Astrocyte (in vitro differentiated cells and primary cell): ENCODE measurements around the gene RNF26. TPM values are rescaled to one million over a fixed set of nuclear protein-coding genes. Genes with fewer than 3 reads are reported as not detected.

Source experiments
- DNase-seq: peaks from one replicate; pipeline ENCODE4 v3.0.0-alpha.2; 2010; ENCODE audit warnings: low read depth
- FAIRE-seq: peaks from 2 replicates; lab custom pipeline; 2011; peaks lifted over from hg19 to GRCh38; lab: Jason Lieb, UNC
- H2AFZ ChIP-seq: 2 replicates; pipeline ENCODE4 v1.6.0; 2012; ENCODE audit warnings: low read depth, low read length, inconsistent platforms
- H3K27ac ChIP-seq: 2 replicates; pipeline ENCODE4 v1.5.1; 2011; ENCODE audit warnings: low read depth, low read length, inconsistent platforms
- H3K27me3 ChIP-seq: 2 replicates; pipeline ENCODE4 v1.6.0; 2011; ENCODE audit warnings: low read length, inconsistent platforms; ENCODE audit not compliant: insufficient read depth
- H3K36me3 ChIP-seq: 2 replicates; pipeline ENCODE4 v1.5.1; 2011; ENCODE audit warnings: low read length, inconsistent platforms; ENCODE audit not compliant: insufficient read depth
- H3K4me1 ChIP-seq: 2 replicates; pipeline ENCODE4 v1.5.1; 2011; ENCODE audit warnings: low read length, inconsistent platforms; ENCODE audit not compliant: insufficient read depth
- H3K4me2 ChIP-seq: 2 replicates; pipeline ENCODE4 v1.6.0; 2012; ENCODE audit warnings: low read length, inconsistent platforms
- H3K4me3 ChIP-seq: 2 replicates; pipeline ENCODE4 v1.5.1; 2011; ENCODE audit warnings: low read depth, mild to moderate bottlenecking, low read length, inconsistent platforms; ENCODE audit not compliant: insufficient read depth
- H3K79me2 ChIP-seq: 2 replicates; pipeline ENCODE4 v1.6.0; 2012; ENCODE audit warnings: mild to moderate bottlenecking, low read length, inconsistent platforms; ENCODE audit not compliant: insufficient read depth
- H3K9ac ChIP-seq: 2 replicates; pipeline ENCODE4 v1.6.0; 2012; ENCODE audit warnings: mild to moderate bottlenecking, low read length, inconsistent platforms
- H3K9me3 ChIP-seq: 2 replicates; pipeline ENCODE4 v1.5.1; 2012; ENCODE audit warnings: low read depth, mild to moderate bottlenecking, low read length, inconsistent platforms; ENCODE audit not compliant: insufficient read depth
- H4K20me1 ChIP-seq: 2 replicates; pipeline ENCODE4 v1.6.0; 2012; ENCODE audit warnings: low read length, inconsistent platforms; ENCODE audit not compliant: insufficient read depth
- H3K27ac Mint-ChIP-seq: one replicate; pipeline ENCODE4 v1.8.0; 2021; ENCODE audit warnings: mild to moderate bottlenecking, mixed read lengths; ENCODE audit not compliant: unreplicated experiment
- H3K27me3 Mint-ChIP-seq: one replicate; pipeline ENCODE4 v1.8.0; 2021; ENCODE audit warnings: low read depth, mixed read lengths; ENCODE audit not compliant: unreplicated experiment
- H3K36me3 Mint-ChIP-seq: one replicate; pipeline ENCODE4 v1.8.0; 2021; ENCODE audit warnings: low read depth, mixed read lengths; ENCODE audit not compliant: unreplicated experiment
- H3K4me1 Mint-ChIP-seq: one replicate; pipeline ENCODE4 v1.8.0; 2021; ENCODE audit warnings: low read depth, mixed read lengths; ENCODE audit not compliant: unreplicated experiment
- H3K4me3 Mint-ChIP-seq: one replicate; pipeline ENCODE4 v1.8.0; 2021; ENCODE audit warnings: mild to moderate bottlenecking, moderate library complexity, mixed read lengths; ENCODE audit not compliant: unreplicated experiment
- H3K9me3 Mint-ChIP-seq: one replicate; pipeline ENCODE4 v1.8.0; 2021; ENCODE audit warnings: mild to moderate bottlenecking, mixed read lengths; ENCODE audit not compliant: unreplicated experiment
- CTCF ChIP-seq: IDR thresholded peaks from 2 replicates; pipeline ENCODE4 v1.5.1; 2011; ENCODE audit warnings: low read depth, mild to moderate bottlenecking, inconsistent platforms, low read length, moderate library complexity; ENCODE audit not compliant: insufficient read depth
- EZH2 ChIP-seq: IDR thresholded peaks from 2 replicates; pipeline ENCODE4 v1.6.1; 2012; ENCODE audit warnings: mild to moderate bottlenecking, low read length, inconsistent platforms; ENCODE audit not compliant: insufficient read depth
- total RNA-seq: library from RNA; stranded (reverse); gene quantifications from 2 replicates; pipeline ENCODE4 v1.2.1, GENCODE V29; 2021

The RNF26 gene
- total RNA-seq, 1 donor from 2014 or later, result 31.8 TPM

DNA sequence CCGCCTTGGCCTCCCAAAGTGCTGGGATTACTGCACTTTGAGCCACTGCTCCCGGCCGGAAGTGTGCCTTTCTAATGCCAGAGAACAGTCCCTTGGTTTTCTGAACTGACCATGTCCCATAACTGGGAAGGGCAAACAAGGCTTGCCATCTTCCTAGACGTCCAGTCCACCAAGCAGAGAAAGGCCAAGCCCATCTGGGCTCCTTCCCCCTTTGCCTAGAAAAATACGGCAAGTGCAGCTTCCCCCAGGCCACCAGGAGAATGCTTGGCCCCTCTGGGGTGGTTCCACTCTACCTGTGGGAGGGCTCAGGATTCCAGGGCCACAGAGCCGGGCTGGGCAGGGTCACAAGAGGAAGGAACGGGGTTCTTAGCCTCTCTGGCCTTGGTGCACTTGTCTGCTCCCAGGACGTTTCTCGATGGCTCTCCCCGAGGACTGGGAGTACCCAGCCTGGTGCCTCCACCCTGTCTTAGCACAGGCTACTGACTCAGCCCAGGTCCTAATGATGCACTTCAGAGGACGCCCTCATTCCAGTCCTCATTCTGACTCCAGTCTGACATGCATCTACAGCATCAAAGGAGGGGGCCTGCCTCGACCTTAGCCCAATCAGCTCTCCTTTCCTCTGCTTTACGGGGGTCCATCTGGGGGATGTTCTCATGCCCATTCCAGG is 46.0 kb downstream of the RNF26 start:
- H3K4me1 Mint-ChIP-seq, result peaks cover 11% of the 10 kb centered on the region
- TF ChIP-seq CTCF (no peak), EZH2 (no peak)
- Histone ChIP-seq H3K9ac (no peak overlapping the region), H2AFZ (no peak overlapping the region), H3K9me3 (no peaks in the 10 kb centered on the region), H3K79me2 (no peaks in the 10 kb centered on the region), H3K4me2 (peak overlapping the region; percentile 91), H3K4me1 (peaks cover 26% of the 10 kb centered on the region), H3K36me3 (no peaks in the 10 kb centered on the region), H3K27me3 (peaks cover 9% of the 10 kb centered on the region), H4K20me1 (no peaks in the 10 kb centered on the region), H3K27ac (no peak overlapping the region), H3K4me3 (no peak overlapping the region)
- no peaks in the 10 kb centered on the region for H3K36me3 Mint-ChIP-seq
- H3K9me3 Mint-ChIP-seq, result peaks cover 2% of the 10 kb centered on the region
- no peak for FAIRE-seq
- H3K4me3 Mint-ChIP-seq, result no peak overlapping the region
- no peak for DNase-seq
- peaks cover 5% of the 10 kb centered on the region for H3K27me3 Mint-ChIP-seq
- H3K27ac Mint-ChIP-seq, result no peak overlapping the region

DNA sequence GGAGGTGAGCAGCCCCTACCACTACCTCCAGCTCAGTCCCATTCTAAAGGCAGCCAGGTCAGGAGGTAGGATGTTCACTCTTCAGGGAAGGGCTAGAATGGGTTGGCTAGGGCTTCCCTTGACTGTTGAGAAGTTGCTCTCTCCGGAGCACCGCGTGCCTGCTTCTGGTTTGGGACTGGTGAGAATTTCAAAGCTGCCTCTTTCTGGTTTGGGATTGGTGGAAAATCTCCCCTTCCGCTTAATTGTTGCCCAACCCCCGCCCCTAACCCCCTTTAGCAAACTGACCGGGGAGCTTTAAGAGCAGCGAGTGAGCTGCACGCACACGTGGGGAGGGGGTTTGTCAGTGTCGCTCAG is 46.5 kb downstream of the RNF26 start:
- DNase-seq, result no peak
- Histone ChIP-seq H3K4me1 (peaks cover 21% of the 10 kb centered on the region), H3K9ac (peak overlapping the region; percentile 78), H2AFZ (peak overlapping the region; percentile 87), H3K4me2 (peak overlapping the region; percentile 91), H4K20me1 (no peaks in the 10 kb centered on the region), H3K79me2 (no peaks in the 10 kb centered on the region), H3K36me3 (no peaks in the 10 kb centered on the region), H3K4me3 (peak overlapping the region; percentile 55), H3K9me3 (no peaks in the 10 kb centered on the region), H3K27me3 (peaks cover 9% of the 10 kb centered on the region), H3K27ac (no peak overlapping the region)
- FAIRE-seq, result no peak
- Mint-ChIP-seq H3K9me3 (peaks cover 2% of the 10 kb centered on the region), H3K4me1 (peaks cover 9% of the 10 kb centered on the region), H3K27me3 (peaks cover 5% of the 10 kb centered on the region), H3K4me3 (no peak overlapping the region), H3K36me3 (no peaks in the 10 kb centered on the region), H3K27ac (no peak overlapping the region)
- no peak for TF ChIP-seq EZH2
- TF ChIP-seq CTCF, result no peak
